ENCODE results near the gene PDP2.

PDP2 gene

GRCh38 chr16:66919569-66920298 lies 39.4 kb downstream of the PDP2 start:
- TF ChIP-seq POLR2A (IDR thresholded peaks at IDR 0.05; ENCODE audit: low read depth, low read length): no peak
- no peak for FAIRE-seq
- no peak for DNase-seq (ENCODE audit: insufficient read length, low spot score)

- DNase-seq (ENCODE audit: insufficient read length, low spot score) (no peak), FAIRE-seq (no peak)
- no peak for TF ChIP-seq POLR2A (IDR thresholded peaks at IDR 0.05; ENCODE audit: low read depth, low read length)
Observed at GRCh38 chr16:66920299-66920590, 39.9 kb downstream of the PDP2 start.

- TF ChIP-seq POLR2A (IDR thresholded peaks at IDR 0.05; ENCODE audit: low read depth, low read length): no peak
- DNase-seq (ENCODE audit: insufficient read length, low spot score) (no peak), FAIRE-seq (no peak)
Observed at GRCh38 chr16:66920924-66921680, 40.8 kb downstream of the PDP2 start.

- FAIRE-seq: no peak
- DNase-seq (ENCODE audit: insufficient read length, low spot score): no peak
Observed at GRCh38 chr16:66921729-66922450, 41.6 kb downstream of the PDP2 start.

GRCh38 chr16:66923247-66923731 lies 43.0 kb downstream of the PDP2 start:
- FAIRE-seq (no peak), DNase-seq (ENCODE audit: insufficient read length, low spot score) (no peak)
- TF ChIP-seq POLR2A (IDR thresholded peaks at IDR 0.05; ENCODE audit: low read depth, low read length): no peak

More at GRCh38 chr16:66921729-66922450, 41.6 kb downstream of the PDP2 start:
- no peak for TF ChIP-seq POLR2A (IDR thresholded peaks at IDR 0.05; ENCODE audit: low read depth, low read length)

GRCh38 chr16:66923866-66924265 lies 43.6 kb downstream of the PDP2 start:
- TF ChIP-seq POLR2A (IDR thresholded peaks at IDR 0.05; ENCODE audit: low read depth, low read length): no peak
- DNase-seq (ENCODE audit: insufficient read length, low spot score) (no peak), FAIRE-seq (no peak)

- no peak for DNase-seq (ENCODE audit: insufficient read length, low spot score)
- no peak for TF ChIP-seq POLR2A (IDR thresholded peaks at IDR 0.05; ENCODE audit: low read depth, low read length)
- no peak for FAIRE-seq
Observed at GRCh38 chr16:66924527-66925321, 44.4 kb downstream of the PDP2 start.

- TF ChIP-seq POLR2A (IDR thresholded peaks at IDR 0.05; ENCODE audit: low read depth, low read length): no peak
- FAIRE-seq: no peak
- no peak for DNase-seq (ENCODE audit: insufficient read length, low spot score)
Observed at GRCh38 chr16:66925322-66925840, 45.1 kb downstream of the PDP2 start, which contains the start of gene RRAD. RRAD (minus strand) TSS chr16:66925535; CDS start chr16:66925179, 356 bp downstream.

- FAIRE-seq (no peak), DNase-seq (ENCODE audit: insufficient read length, low spot score) (no peak)
- TF ChIP-seq POLR2A (IDR thresholded peaks at IDR 0.05; ENCODE audit: low read depth, low read length): no peak
Observed at GRCh38 chr16:66926171-66926947, 46.0 kb downstream of the PDP2 start.

- DNase-seq (ENCODE audit: insufficient read length, low spot score) (peak; percentile 96), FAIRE-seq (peak; percentile 80)
- no peak for TF ChIP-seq POLR2A (IDR thresholded peaks at IDR 0.05; ENCODE audit: low read depth, low read length)
Observed at GRCh38 chr16:66926961-66927436, 46.7 kb downstream of the PDP2 start.

- FAIRE-seq (peak; percentile 75), DNase-seq (ENCODE audit: insufficient read length, low spot score) (peak; percentile 54)
- no peak for TF ChIP-seq POLR2A (IDR thresholded peaks at IDR 0.05; ENCODE audit: low read depth, low read length)
Observed at GRCh38 chr16:66927918-66928649, 47.8 kb downstream of the PDP2 start.

Measured in H54 (cell line).